ENCODE data around the gene ZHX3.

DNA sequence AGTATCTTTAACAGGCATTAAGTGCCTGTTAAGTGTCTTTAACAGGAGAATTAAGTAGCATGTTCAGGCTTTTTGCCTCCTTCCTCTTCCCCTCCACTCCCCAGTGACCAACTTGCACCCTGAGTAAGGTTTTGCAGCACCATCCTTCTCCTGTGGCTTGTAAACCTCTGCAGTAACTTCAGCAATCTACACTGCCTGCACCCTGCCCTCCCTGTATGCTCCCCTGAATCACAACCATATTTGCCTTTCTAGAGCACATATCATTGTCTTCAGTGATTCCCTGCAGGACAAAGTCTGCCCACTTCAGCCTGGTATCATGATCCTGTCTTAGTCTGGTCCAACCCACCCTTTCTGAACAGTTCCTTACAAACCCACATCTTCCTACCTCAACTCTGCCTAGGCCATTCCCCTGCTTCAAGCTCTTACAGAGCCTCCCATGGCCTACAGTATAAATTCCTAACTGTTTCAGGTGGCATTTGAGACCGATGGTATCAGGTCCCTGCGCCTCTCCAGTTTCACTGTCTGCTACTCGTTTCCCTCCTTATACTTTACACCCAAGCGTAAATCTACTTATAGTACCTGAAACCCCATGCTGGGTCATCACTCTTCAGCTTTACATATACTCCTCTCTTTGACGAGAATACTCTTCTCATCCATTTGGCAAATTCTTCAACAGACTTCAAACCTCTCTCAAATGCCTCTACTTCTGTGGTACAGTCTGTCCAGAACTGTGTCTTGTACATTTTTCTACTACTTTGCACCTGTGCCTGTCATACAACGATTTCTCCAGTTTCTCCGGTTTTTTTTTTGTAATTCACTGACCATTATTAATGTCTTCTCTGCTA lies 69.8 kb downstream of the ZHX3 start:
- TF ChIP-seq HDAC2 (IDR thresholded peaks at IDR 0.05), result no peak
- TF ChIP-seq NBN (IDR thresholded peaks at IDR 0.05), result no peak
- no peak for TF ChIP-seq TCF7 (IDR thresholded peaks at IDR 0.05; ENCODE audit: borderline replicate concordance)
- TF ChIP-seq SIN3A (IDR thresholded peaks at IDR 0.05; ENCODE audit: low read depth, low read length), result no peak
- no peak for TF ChIP-seq PBX3 (IDR thresholded peaks at IDR 0.05; ENCODE audit: insufficient replicate concordance, low read depth, low read length)
- no peak for TF ChIP-seq CTCF (IDR thresholded peaks at IDR 0.05 in 2 of 3, conservative IDR thresholded peaks at IDR 0.05 in 1 of 3; ENCODE audit: control insufficient read depth in 2 of 3, extremely low read depth in 1 of 3, insufficient read depth in 1 of 3, low read depth in 3 of 3, low read length in 3 of 3)
- no peak for TF ChIP-seq BHLHE40 (IDR thresholded peaks at IDR 0.05; ENCODE audit: borderline replicate concordance in 1 of 2, low read depth in 2 of 2, low read length in 1 of 2)
- no peak for TF ChIP-seq RFX5 (IDR thresholded peaks at IDR 0.05; ENCODE audit: low read depth, low read length)
- TF ChIP-seq CHD4 (IDR thresholded peaks at IDR 0.05), result no peak
- TF ChIP-seq ESRRA (IDR thresholded peaks at IDR 0.05; ENCODE audit: low read length), result no peak
